GM12892 (cell line): ENCODE measurements around the gene CAMTA1.

ENCODE experiments used
- POLR2A ChIP-seq: IDR thresholded peaks from 2 replicates; pipeline ENCODE4 v1.6.1; 2011; ENCODE audit warnings: low read depth, low read length, control low read depth
- POLR2AphosphoS5 ChIP-seq: IDR thresholded peaks from 2 replicates; pipeline ENCODE4 v1.6.1; 2011; ENCODE audit warnings: low read depth, low read length, control low read depth
- TAF1 ChIP-seq: IDR thresholded peaks from 2 replicates; pipeline ENCODE4 v1.6.1; 2011; ENCODE audit warnings: low read depth, mild to moderate bottlenecking, control low read depth, low read length, borderline replicate concordance

GRCh38 chr1:7303554-7304317 is 518.5 kb downstream of the CAMTA1 start:
- no peak for TF ChIP-seq POLR2AphosphoS5
- TF ChIP-seq POLR2A: no peak
- no peak for TF ChIP-seq TAF1
